ENCODE results near the gene TMC5.
"Not testable (repeated sequence)": the region's sequence is repeated elsewhere in the genome, so short reads cannot be mapped to it uniquely, and the experiment has no call there.

The TMC5 gene

GRCh38 chr16:19523559-19524355, 106.1 kb downstream of the TMC5 start, which contains the start of gene CCP110:
TSS of gene CCP110 (plus strand) at chr16:19523942. CDS start at chr16:19527882, 3,940 bp downstream.
- peak within 1 kb of the TSS; percentile 74 to 95 (median 91) for H3K4me3 ChIP-seq
- peak within 1 kb of the TSS in 19 of 21 experiments; percentile 37 to 85 (median 68) for H3K27ac ChIP-seq

GRCh38 chr16:19524356-19524615, 106.6 kb downstream of the TMC5 start:
- Histone ChIP-seq H3K4me3 (peak overlapping the region; percentile 74 to 95 (median 91)), H3K27ac (peak overlapping the region in 19 of 21 experiments; percentile 37 to 85 (median 68))

GRCh38 chr16:19524616-19525384, 107.1 kb downstream of the TMC5 start:
- Histone ChIP-seq H3K27ac (peak overlapping the region in 18 of 21 experiments; percentile 37 to 85 (median 72)), H3K4me3 (peak overlapping the region; percentile 74 to 95 (median 91))

- Histone ChIP-seq H3K27ac (peak overlapping the region in 2 of 21 experiments; percentile 29 to 47), H3K4me3 (peak overlapping the region in 3 of 7 experiments; percentile 88 to 95 (median 91))
Observed at GRCh38 chr16:19525385-19525723, 107.7 kb downstream of the TMC5 start.

GRCh38 chr16:19527161-19527560, 109.5 kb downstream of the TMC5 start:
- Histone ChIP-seq H3K27ac (no peak overlapping the region), H3K4me3 (no peak overlapping the region)

- H3K27ac ChIP-seq, result no peak overlapping the region
Observed at GRCh38 chr16:19528666-19529065, 111.0 kb downstream of the TMC5 start.

GRCh38 chr16:19532601-19533000, 114.9 kb downstream of the TMC5 start:
- Histone ChIP-seq H3K4me3 (no peak overlapping the region), H3K27ac (no peak overlapping the region)

More at GRCh38 chr16:19528666-19529065, 111.0 kb downstream of the TMC5 start:
- no peak overlapping the region for H3K4me3 ChIP-seq

- H3K27ac ChIP-seq, result no peak overlapping the region
Observed at GRCh38 chr16:19540241-19540970, 122.7 kb downstream of the TMC5 start.

GRCh38 chr16:19542138-19542821, 124.6 kb downstream of the TMC5 start:
- no peak overlapping the region for H3K27ac ChIP-seq
- H3K4me3 ChIP-seq, result no peak overlapping the region

More at GRCh38 chr16:19540241-19540970, 122.7 kb downstream of the TMC5 start:
- H3K4me3 ChIP-seq, result no peak overlapping the region

- H3K27ac ChIP-seq, H3K4me3 ChIP-seq: not testable (repeated sequence)
Observed at GRCh38 chr16:19543278-19543996, 125.8 kb downstream of the TMC5 start.

GRCh38 chr16:19548144-19548543, 130.5 kb downstream of the TMC5 start:
- Histone ChIP-seq H3K27ac (no peak overlapping the region), H3K4me3 (no peak overlapping the region)
